PC-3 (cell line): ENCODE results near the gene USP32.

ENCODE experiments used
- EZH2 ChIP-seq: fragments of 300-600 bp; sonication (generic); IDR thresholded peaks from one replicate; pipeline ENCODE4 v1.6.1; 2017; ENCODE audit warnings: antibody characterized with exemption, mild to moderate bottlenecking, low read length; ENCODE audit not compliant: unreplicated experiment
- EZH2phosphoT487 ChIP-seq: fragments of 300-600 bp; sonication (generic); IDR thresholded peaks from 2 replicates; pipeline ENCODE4 v1.6.1; 2018; ENCODE audit warnings: mild to moderate bottlenecking, antibody characterized with exemption, low read length, borderline replicate concordance
- TF ChIP-seq, protein P1 (sequence below): fragments of 300-600 bp; sonication (generic); conservative IDR thresholded peaks from 2 replicates; pipeline ENCODE4 v1.5.1; 2017; ENCODE audit warnings: antibody characterized with exemption, low read depth, mild to moderate bottlenecking, low read length

DNA sequence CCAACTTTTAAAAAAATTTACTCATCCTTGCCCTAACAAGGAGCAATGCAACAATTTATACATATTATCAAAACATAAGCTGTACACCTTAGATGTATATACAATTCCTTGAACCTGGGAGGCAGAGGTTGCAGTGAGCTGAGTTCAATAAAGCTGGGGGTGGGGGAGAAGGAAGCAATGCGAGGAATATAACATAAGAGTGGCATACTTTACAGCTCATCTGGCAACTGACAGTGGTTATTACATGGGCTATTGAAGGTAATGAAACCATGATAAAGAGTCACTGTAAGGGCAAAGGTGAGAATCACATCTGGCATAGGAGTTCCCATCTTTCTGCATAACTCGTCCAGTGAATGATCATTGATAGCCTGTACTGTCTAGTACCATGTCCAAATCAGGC lies 198.5 kb downstream of the USP32 start:
- TF ChIP-seq EZH2 (no peak), EZH2phosphoT487 (no peak)
- TF ChIP-seq, protein P1, sequence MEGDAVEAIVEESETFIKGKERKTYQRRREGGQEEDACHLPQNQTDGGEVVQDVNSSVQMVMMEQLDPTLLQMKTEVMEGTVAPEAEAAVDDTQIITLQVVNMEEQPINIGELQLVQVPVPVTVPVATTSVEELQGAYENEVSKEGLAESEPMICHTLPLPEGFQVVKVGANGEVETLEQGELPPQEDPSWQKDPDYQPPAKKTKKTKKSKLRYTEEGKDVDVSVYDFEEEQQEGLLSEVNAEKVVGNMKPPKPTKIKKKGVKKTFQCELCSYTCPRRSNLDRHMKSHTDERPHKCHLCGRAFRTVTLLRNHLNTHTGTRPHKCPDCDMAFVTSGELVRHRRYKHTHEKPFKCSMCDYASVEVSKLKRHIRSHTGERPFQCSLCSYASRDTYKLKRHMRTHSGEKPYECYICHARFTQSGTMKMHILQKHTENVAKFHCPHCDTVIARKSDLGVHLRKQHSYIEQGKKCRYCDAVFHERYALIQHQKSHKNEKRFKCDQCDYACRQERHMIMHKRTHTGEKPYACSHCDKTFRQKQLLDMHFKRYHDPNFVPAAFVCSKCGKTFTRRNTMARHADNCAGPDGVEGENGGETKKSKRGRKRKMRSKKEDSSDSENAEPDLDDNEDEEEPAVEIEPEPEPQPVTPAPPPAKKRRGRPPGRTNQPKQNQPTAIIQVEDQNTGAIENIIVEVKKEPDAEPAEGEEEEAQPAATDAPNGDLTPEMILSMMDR: no peak
